K562 (cell line): Measurements from ENCODE around the gene POR. TPM values are rescaled to one million over a fixed set of nuclear protein-coding genes. Genes with fewer than 3 reads are reported as not detected.

Source experiments
- CREBBP ChIP-seq: IDR thresholded peaks from one replicate; pipeline ENCODE4 v1.6.1; 2012; ENCODE audit warnings: low read depth, mild to moderate bottlenecking, control low read depth, inconsistent platforms, low read length
- ESRRB ChIP-seq: fragments of 250-450 bp; sonication (Bioruptor Pico); IDR thresholded peaks from 2 replicates; pipeline ENCODE4 v1.5.0; 2020; ENCODE audit warnings: mild to moderate bottlenecking, moderate library complexity, borderline replicate concordance
- ILF3 ChIP-seq: fragments of 450-650 bp; IDR thresholded peaks from 2 replicates; pipeline ENCODE4 v1.6.1; 2018; ENCODE audit warnings: antibody characterized with exemption, mild to moderate bottlenecking, moderate library complexity, borderline replicate concordance
- NFIX ChIP-seq: fragments of 250-450 bp; sonication (Bioruptor Pico); IDR thresholded peaks from 2 replicates; pipeline ENCODE4 v1.4.0; 2020; ENCODE audit warnings: low read depth, mild to moderate bottlenecking, moderate library complexity
- PHB2 ChIP-seq: fragments of 450-650 bp; IDR thresholded peaks from 2 replicates; pipeline ENCODE4 v1.6.1; 2017; ENCODE audit warnings: low read depth
- RAD51 ChIP-seq: fragments of 450-650 bp; IDR thresholded peaks from 2 replicates; pipeline ENCODE4 v1.7.1; 2016; ENCODE audit warnings: low read depth, mild to moderate bottlenecking, borderline replicate concordance
- SMAD3 ChIP-seq: fragments of 450-650 bp; formaldehyde crosslinking; conservative IDR thresholded peaks from 2 replicates; pipeline ENCODE4 v1.4.0; 2020; ENCODE audit warnings: mild to moderate bottlenecking
- SRSF1 ChIP-seq: fragments of 200-400 bp; formaldehyde crosslinking; IDR thresholded peaks from 2 replicates; pipeline ENCODE4 v1.6.1; 2017; ENCODE audit warnings: mild to moderate bottlenecking, low read depth, low read length, moderate library complexity
- WHSC1 ChIP-seq: IDR thresholded peaks from one replicate; pipeline ENCODE4 v1.6.1; 2012; ENCODE audit warnings: low read length, control low read depth, inconsistent platforms
- ZFP30 ChIP-seq: fragments of 250-450 bp; sonication (Bioruptor Pico); IDR thresholded peaks from 2 replicates; pipeline ENCODE4 v1.8.0; 2022; ENCODE audit warnings: moderate library complexity, mild to moderate bottlenecking, inconsistent platforms, borderline replicate concordance
- ZHX1 ChIP-seq: fragments of 150-350 bp; conservative IDR thresholded peaks from 2 replicates; pipeline ENCODE4 v1.6.1; 2014; ENCODE audit warnings: low read length
- ZNF318 ChIP-seq, 2 experiments: fragments of 450-650 bp; IDR thresholded peaks; 2 replicates each; pipeline ENCODE4 v1.6.1; 2016; ENCODE audit warnings: mild to moderate bottlenecking in 2 of 2, borderline replicate concordance in 1 of 2, low read depth in 1 of 2, moderate library complexity in 1 of 2
- ZNF584 ChIP-seq: fragments of 200-800 bp; sonication (Bioruptor generic); IDR thresholded peaks from 2 replicates; pipeline ENCODE4 v1.6.1; 2016; ENCODE audit warnings: low read depth, mild to moderate bottlenecking, missing genetic modification characterization, missing compliant biosample characterization
- ZNF655 ChIP-seq: fragments of 250-450 bp; sonication (Bioruptor Pico); IDR thresholded peaks from 2 replicates; pipeline ENCODE4 v1.5.0; 2021
- polyA plus RNA-seq, 8 experiments: library from polyadenylated mRNA; depleted of rRNA in 4 of 8; stranded (reverse) in 5 of 8; unstranded in 3 of 8; fragments of >200 nt; fragmentation: Nextera tagmentation in 2 of 8; fragmentation: Illumina TruSeq in 1 of 8; extraction: Ambion mirVana in 2 of 8; extraction: Trizol in 1 of 8; gene quantifications; 2 replicates each; pipeline versions ENCODE4 v1.2.1 to v1.2.3, GENCODE V29; 2011 to 2014; ENCODE audit warnings: inconsistent platforms in 1 of 8, missing spikeins in 1 of 8
- total RNA-seq, 7 experiments: library from RNA; depleted of rRNA in 6 of 7; stranded (reverse); fragments of >200 nt in 6 of 7; fragmentation: Illumina TruSeq in 2 of 7; extraction: Trizol in 2 of 7; gene quantifications; 2 replicates each; pipeline versions ENCODE4 v1.2.1 to v1.2.3, GENCODE V29; 2011 to 2021; ENCODE audit warnings: low replicate concordance in 1 of 7

Gene POR
- total and polyA plus RNA-seq, 9 of the 15 experiments (the other 6 are each of a cell fraction or from before 2014, with no cell fraction given) = 4.7 to 142 (median 40.8) TPM

GRCh38 chr7:75878769-75879611 is 36.0 kb upstream of the POR start, which contains the start of gene RHBDD2 (continued):
- TF ChIP-seq SMAD3 (CRISPR knock-in tag) (no peak), SRSF1 (no peak), ILF3 (no peak), PHB2 (no peak), CREBBP (no peak), RAD51 (no peak), ZNF655 (CRISPR knock-in tag) (no peak), ZFP30 (CRISPR knock-in tag) (no peak), ZHX1 (0 out of 2 replicates have a peak, but pooled peaks have one; percentile 82), ZNF318 (IDR thresholded peaks at IDR 0.05; ENCODE audit: borderline replicate concordance in 1 of 2, low read depth in 1 of 2) (no peak), ZNF584 (CRISPR knock-in tag) (no peak), ESRRB (no peak), NFIX (no peak), WHSC1 (no peak)
